Uterus (tissue), 4 donors: Measurements from ENCODE around the gene OR2AG2. TPM values are rescaled to one million over a fixed set of nuclear protein-coding genes. Genes with fewer than 3 reads are reported as not detected.

ENCODE experiments used
- DNase-seq, 2 donors: peaks; one replicate each; pipeline ENCODE4 v3.0.0-alpha.2; 2019 to 2020
- H3K27ac ChIP-seq, 2 donors: fragments of 200-600 bp; sonication (generic); 1 replicate in 1 of 2; 2 replicates in 1 of 2; pipeline ENCODE4 v1.5.1; 2016 to 2018
- H3K27me3 ChIP-seq, 2 donors: fragments of 200-600 bp; sonication (generic); one replicate each; pipeline ENCODE4 v1.5.1; 2018 to 2019; ENCODE audit warnings: control low read depth in 1 of 2
- H3K36me3 ChIP-seq, 2 donors: fragments of 200-600 bp; sonication (generic); one replicate each; pipeline ENCODE4 v1.5.1; 2019; ENCODE audit warnings: control low read depth in 1 of 2
- H3K4me1 ChIP-seq, 2 donors: fragments of 200-600 bp; sonication (generic); one replicate each; pipeline ENCODE4 v1.5.1; 2018 to 2019; ENCODE audit warnings: control low read depth in 1 of 2
- H3K4me3 ChIP-seq, 2 donors: fragments of 200-600 bp; sonication (generic); 1 replicate in 1 of 2; 2 replicates in 1 of 2; pipeline ENCODE4 v1.5.1; 2018 to 2019; ENCODE audit warnings: mild to moderate bottlenecking in 1 of 2
- H3K9me3 ChIP-seq, 2 donors: fragments of 200-600 bp; sonication (generic); one replicate each; pipeline ENCODE4 v1.5.1; 2019; ENCODE audit warnings: control low read depth in 1 of 2
- POLR2A ChIP-seq, 2 donors: fragments of 450-650 bp; IDR thresholded peaks; one replicate each; pipeline ENCODE4 v1.6.1; 2016; ENCODE audit warnings: antibody characterized with exemption in 2 of 2, mild to moderate bottlenecking in 1 of 2, moderate library complexity in 1 of 2
- intact Hi-C: fragments of 100-400 bp; cut with DNase I; formaldehyde crosslinking; loops from one replicate; pipeline ENCODE4 v1.15.1; 2023; ENCODE audit warnings: low total_unique reads
- total RNA-seq, 4 donors: library from RNA; depleted of rRNA in 3 of 4; stranded (reverse); fragments of >200 nt in 3 of 4; gene quantifications; one replicate each; pipeline versions ENCODE4 v1.1.0 to v1.2.4, GENCODE V29; 2014 to 2023
- TF ChIP-seq, protein P1 (sequence below), 4 experiments: fragments of 200-600 bp in 2 of 4; fragments of 450-650 bp in 2 of 4; sonication (generic) in 2 of 4; IDR thresholded peaks; one replicate each; pipeline ENCODE4 v1.5.1; 2016 to 2019; ENCODE audit warnings: antibody characterized with exemption in 4 of 4, mild to moderate bottlenecking in 2 of 4, moderate library complexity in 1 of 4
- donor health status: DM: yes; HTN: yes; CAD: no.

Gene OR2AG2
- total RNA-seq, 4 donors from 2014 or later: 0.09 to 0.14 TPM; not detected in 2

DNA sequence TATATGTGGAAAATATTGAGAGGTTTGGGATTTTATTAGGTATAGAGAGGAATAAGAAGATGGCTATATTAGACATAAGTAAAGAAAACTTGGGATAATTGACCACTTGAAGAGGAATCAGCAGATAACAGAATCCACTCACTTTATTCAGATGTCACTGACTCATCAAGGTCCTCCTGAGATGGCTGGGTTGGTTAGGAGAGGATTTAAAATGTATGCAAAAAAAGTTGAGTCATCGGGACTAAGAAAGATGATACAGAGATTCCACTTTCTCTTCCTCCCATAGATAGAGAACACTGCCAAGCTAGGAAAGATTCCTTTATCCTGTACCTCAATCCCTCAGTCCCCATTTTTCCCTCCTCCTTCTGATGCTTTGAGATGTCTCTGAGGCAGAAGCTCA is 27.6 kb upstream of the OR2AG2 start, which contains the start of gene OR6A2:
TSS of gene OR6A2 (minus strand) at position 288 of the 400 bp plus-strand sequence. CDS start 3,981 bp downstream, outside the sequence.
- no peaks in the 10 kb centered on the region for H3K27me3 ChIP-seq
- no peak for TF ChIP-seq POLR2A (IDR thresholded peaks at IDR 0.05)
- TF ChIP-seq, protein P1, sequence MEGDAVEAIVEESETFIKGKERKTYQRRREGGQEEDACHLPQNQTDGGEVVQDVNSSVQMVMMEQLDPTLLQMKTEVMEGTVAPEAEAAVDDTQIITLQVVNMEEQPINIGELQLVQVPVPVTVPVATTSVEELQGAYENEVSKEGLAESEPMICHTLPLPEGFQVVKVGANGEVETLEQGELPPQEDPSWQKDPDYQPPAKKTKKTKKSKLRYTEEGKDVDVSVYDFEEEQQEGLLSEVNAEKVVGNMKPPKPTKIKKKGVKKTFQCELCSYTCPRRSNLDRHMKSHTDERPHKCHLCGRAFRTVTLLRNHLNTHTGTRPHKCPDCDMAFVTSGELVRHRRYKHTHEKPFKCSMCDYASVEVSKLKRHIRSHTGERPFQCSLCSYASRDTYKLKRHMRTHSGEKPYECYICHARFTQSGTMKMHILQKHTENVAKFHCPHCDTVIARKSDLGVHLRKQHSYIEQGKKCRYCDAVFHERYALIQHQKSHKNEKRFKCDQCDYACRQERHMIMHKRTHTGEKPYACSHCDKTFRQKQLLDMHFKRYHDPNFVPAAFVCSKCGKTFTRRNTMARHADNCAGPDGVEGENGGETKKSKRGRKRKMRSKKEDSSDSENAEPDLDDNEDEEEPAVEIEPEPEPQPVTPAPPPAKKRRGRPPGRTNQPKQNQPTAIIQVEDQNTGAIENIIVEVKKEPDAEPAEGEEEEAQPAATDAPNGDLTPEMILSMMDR (IDR thresholded peaks at IDR 0.05): no peak
- no peak within 1 kb of the TSS for H3K27ac ChIP-seq
- peaks cover 0 to 3% of the 10 kb centered on the region in 2 donors for H3K9me3 ChIP-seq
- H3K36me3 ChIP-seq: no peaks in the 10 kb centered on the region
- no peaks in the 10 kb centered on the region for H3K4me1 ChIP-seq
- intact Hi-C loops: no loop called here
- no peak within 1 kb of the TSS for H3K4me3 ChIP-seq
- no peak for DNase-seq

DNA sequence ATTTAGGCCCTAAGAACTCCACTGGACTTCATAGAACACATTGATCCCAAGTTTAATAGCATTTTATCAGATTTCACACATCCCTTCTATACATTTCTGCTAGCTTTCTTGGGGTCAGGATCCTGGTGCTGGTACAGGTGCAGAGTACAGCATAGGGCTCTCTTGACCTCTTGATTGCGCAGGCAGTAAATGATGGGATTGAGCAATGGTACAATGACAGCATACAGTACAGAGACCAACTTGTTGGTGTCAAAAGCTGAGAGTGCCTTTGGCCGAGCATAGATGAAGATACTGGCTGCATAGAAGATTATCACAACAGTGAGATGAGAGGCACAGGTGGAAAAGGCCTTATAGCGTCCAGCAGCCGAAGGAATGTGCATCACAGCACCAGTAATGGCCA is 22.9 kb upstream of the OR2AG2 start:
- Histone ChIP-seq H3K4me3 (no peak overlapping the region), H3K9me3 (no peaks in the 10 kb centered on the region), H3K27me3 (no peaks in the 10 kb centered on the region), H3K27ac (no peak overlapping the region), H3K4me1 (no peaks in the 10 kb centered on the region), H3K36me3 (no peaks in the 10 kb centered on the region)
- no peak for DNase-seq
- intact Hi-C loops: no loop called here
- no peak for TF ChIP-seq POLR2A (IDR thresholded peaks at IDR 0.05)
- TF ChIP-seq, protein P1 (IDR thresholded peaks at IDR 0.05): no peak

DNA sequence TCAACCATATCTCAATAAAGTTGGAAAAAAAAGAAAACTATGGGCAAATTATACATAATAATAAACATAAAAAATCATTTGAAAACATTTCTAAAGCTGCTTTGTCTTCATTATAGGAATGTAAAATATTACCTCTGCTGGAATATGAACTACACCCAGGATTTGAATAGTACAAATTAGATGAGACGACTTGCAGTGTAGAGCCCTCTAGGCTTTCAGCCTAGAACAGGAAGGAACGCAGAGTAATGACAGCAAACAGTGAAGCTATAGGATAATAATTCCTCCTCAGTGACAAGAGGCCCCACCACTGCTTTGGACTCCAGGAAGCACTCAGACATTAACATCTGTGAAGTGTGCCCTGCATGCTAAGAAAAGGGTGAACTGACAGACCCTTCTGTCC is 18.8 kb upstream of the OR2AG2 start:
- no peak overlapping the region for H3K27ac ChIP-seq
- no peak for TF ChIP-seq POLR2A (IDR thresholded peaks at IDR 0.05)
- TF ChIP-seq, protein P1 (IDR thresholded peaks at IDR 0.05): no peak
- H3K4me1 ChIP-seq: no peaks in the 10 kb centered on the region
- H3K9me3 ChIP-seq: no peaks in the 10 kb centered on the region
- no peaks in the 10 kb centered on the region for H3K36me3 ChIP-seq
- DNase-seq: no peak
- H3K27me3 ChIP-seq: no peaks in the 10 kb centered on the region
- no peak overlapping the region for H3K4me3 ChIP-seq
- intact Hi-C loops: no loop called here

DNA sequence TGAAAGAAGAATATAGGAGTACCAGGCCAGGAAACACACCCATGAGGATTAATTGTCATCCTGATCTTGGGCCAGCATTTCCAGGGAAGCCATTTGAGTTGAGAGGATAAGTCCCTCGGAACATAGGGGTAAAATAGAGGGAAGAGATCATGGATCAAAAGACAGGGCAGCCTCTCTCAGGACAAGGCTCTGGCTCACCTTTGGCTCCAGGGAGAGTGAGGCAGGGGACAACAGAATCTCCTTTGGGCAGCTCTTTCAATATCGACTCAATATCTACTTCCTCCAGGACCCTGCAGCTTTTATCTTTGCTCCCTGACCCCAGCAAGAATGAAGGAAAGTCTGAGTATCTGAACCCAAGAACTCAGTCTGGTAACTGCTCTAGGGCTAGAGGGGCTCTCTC is 10.9 kb upstream of the OR2AG2 start, which contains the start of gene OR2AG1:
TSS of gene OR2AG1 (plus strand) at position 301 of the 400 bp plus-strand sequence. CDS start 2,018 bp downstream, outside the sequence.
- Histone ChIP-seq H3K4me1 (no peaks in the 10 kb centered on the region), H3K9me3 (no peaks in the 10 kb centered on the region), H3K36me3 (no peaks in the 10 kb centered on the region), H3K27me3 (no peaks in the 10 kb centered on the region), H3K4me3 (no peak within 1 kb of the TSS), H3K27ac (no peak within 1 kb of the TSS)
- intact Hi-C loops: no loop called here
- DNase-seq: no peak
- TF ChIP-seq, protein P1 (IDR thresholded peaks at IDR 0.05): no peak
- TF ChIP-seq POLR2A (IDR thresholded peaks at IDR 0.05): no peak

DNA sequence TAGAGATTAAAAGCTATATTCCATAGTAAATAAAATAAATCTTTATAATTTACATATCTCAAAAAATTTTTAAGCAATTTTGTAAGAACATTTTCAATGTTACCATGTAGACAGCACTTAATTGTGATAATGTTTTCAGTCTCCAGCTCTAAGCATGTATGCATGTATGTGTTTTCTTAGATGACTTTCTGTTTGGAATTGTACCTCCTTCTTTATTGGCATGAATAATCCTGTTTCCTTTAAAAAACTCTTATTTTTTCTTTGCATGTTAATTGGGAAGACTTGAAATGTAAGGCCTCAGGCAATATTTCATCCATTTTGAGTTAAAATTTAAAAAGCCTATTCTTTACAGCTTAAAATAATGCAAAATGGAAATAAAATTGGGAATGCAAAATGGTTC is 9.1 kb upstream of the OR2AG2 start:
- Histone ChIP-seq H3K27ac (no peak overlapping the region), H3K36me3 (no peaks in the 10 kb centered on the region), H3K4me3 (no peak overlapping the region), H3K9me3 (no peaks in the 10 kb centered on the region), H3K4me1 (no peaks in the 10 kb centered on the region), H3K27me3 (no peaks in the 10 kb centered on the region)
- DNase-seq: no peak
- intact Hi-C loops: no loop called here
- TF ChIP-seq, protein P1 (IDR thresholded peaks at IDR 0.05): no peak
- TF ChIP-seq POLR2A (IDR thresholded peaks at IDR 0.05): no peak
